OCI-LY3 (cell line): ENCODE results near the gene STK39.
A peak's percentile ranks its signal among the peaks of the same experiment; 100 is the strongest.

Experiments used
- H2AFZ ChIP-seq: fragments of 200-600, 300-600 bp; shearing (Covaris generic); 2 replicates; pipeline ENCODE4 v1.6.0; 2014; ENCODE audit warnings: antibody characterized with exemption, low read depth, low read length
- H3K27ac ChIP-seq: fragments of 200-600, 300-600 bp; sonication (generic); 2 replicates; pipeline ENCODE4 v1.5.1; 2014; ENCODE audit warnings: mild to moderate bottlenecking, low read length, moderate library complexity, mixed read lengths
- H3K27me3 ChIP-seq: fragments of 200-600, 300-600 bp; sonication (generic); 2 replicates; pipeline ENCODE4 v1.6.1; 2014; ENCODE audit warnings: low read depth, low read length, mixed read lengths
- H3K36me3 ChIP-seq: fragments of 200-600, 300-600 bp; sonication (generic); replicated peaks from 2 replicates; pipeline ENCODE3; 2014; ENCODE audit warnings: low read depth, low read length, mixed read lengths
- H3K4me1 ChIP-seq: fragments of 300-600, 200-600 bp; sonication (generic); 2 replicates; pipeline ENCODE4 v1.6.1; 2014; ENCODE audit warnings: low read length, mixed read lengths
- H3K4me2 ChIP-seq: fragments of 200-600, 300-600 bp; sonication (generic); 2 replicates; pipeline ENCODE4 v1.6.1; 2014; ENCODE audit warnings: low read length, mixed read lengths
- H3K4me3 ChIP-seq: fragments of 300-600, 200-600 bp; sonication (generic); 2 replicates; pipeline ENCODE4 v1.5.1; 2014; ENCODE audit warnings: antibody characterized with exemption, mild to moderate bottlenecking, low read length, moderate library complexity
- H3K79me2 ChIP-seq: fragments of 300-600, 200-600 bp; shearing (Covaris generic); 2 replicates; pipeline ENCODE4 v1.6.1; 2014; ENCODE audit warnings: mild to moderate bottlenecking, low read length, mixed read lengths
- H3K9ac ChIP-seq: fragments of 300-600, 200-600 bp; shearing (Covaris generic); 2 replicates; pipeline ENCODE4 v1.6.0; 2014; ENCODE audit warnings: mild to moderate bottlenecking, low read length, moderate library complexity
- H3K9me3 ChIP-seq: fragments of 200-600, 300-600 bp; shearing (Covaris generic); 2 replicates; pipeline ENCODE4 v1.6.1; 2014; ENCODE audit warnings: low read length, mixed read lengths; ENCODE audit not compliant: insufficient read depth
- H4K20me1 ChIP-seq: fragments of 200-600, 300-600 bp; sonication (generic); 2 replicates; pipeline ENCODE4 v1.6.1; 2016; ENCODE audit warnings: low read length, mixed read lengths; ENCODE audit not compliant: insufficient read depth
- EZH2phosphoT487 ChIP-seq: fragments of 200-600 bp; shearing (Covaris generic); IDR thresholded peaks from 2 replicates; pipeline ENCODE4 v1.6.1; 2018; ENCODE audit warnings: antibody characterized with exemption, mixed run types, low read depth
- TF ChIP-seq, protein P1 (sequence below): fragments of 200-600, 300-600 bp; sonication (generic); IDR thresholded peaks from 2 replicates; pipeline ENCODE4 v1.5.1; 2014; ENCODE audit warnings: antibody characterized with exemption, low read length, low read depth

The STK39 gene

DNA sequence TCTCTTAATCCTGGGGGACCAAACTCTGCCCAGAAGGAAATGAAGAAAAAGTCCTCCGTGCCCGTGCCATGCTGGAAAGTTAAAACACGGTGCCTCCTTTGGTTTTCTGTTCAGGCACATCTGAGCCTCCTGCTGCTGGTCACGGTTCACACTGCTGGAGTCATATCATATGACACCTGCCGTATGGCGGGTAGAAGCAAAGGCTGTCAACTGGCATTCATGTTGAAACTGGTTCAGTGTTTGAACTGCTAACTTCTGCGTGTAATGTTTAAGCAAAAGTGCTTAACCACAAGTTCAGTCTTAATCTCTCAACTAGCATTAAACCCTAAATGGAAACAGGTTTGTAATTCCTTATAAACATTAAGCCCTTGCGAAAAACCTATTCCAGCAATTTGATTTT, 3.1 kb downstream of the STK39 start:
- Histone ChIP-seq H3K4me1 (peaks cover 28% of the 10 kb centered on the region), H3K36me3 (no peaks in the 10 kb centered on the region), H3K27ac (no peak overlapping the region), H4K20me1 (peaks cover 9% of the 10 kb centered on the region; the same call in 1 of the 2 replicates), H3K9ac (peak overlapping the region; percentile 14; the same call in 1 of the 2 replicates), H3K79me2 (peaks cover 8% of the 10 kb centered on the region), H3K4me2 (peak overlapping the region; percentile 51), H3K9me3 (no peaks in the 10 kb centered on the region), H3K27me3 (peaks cover 9% of the 10 kb centered on the region; the same call in 1 of the 2 replicates), H2AFZ (no peak overlapping the region), H3K4me3 (no peak overlapping the region)
- TF ChIP-seq, protein P1, sequence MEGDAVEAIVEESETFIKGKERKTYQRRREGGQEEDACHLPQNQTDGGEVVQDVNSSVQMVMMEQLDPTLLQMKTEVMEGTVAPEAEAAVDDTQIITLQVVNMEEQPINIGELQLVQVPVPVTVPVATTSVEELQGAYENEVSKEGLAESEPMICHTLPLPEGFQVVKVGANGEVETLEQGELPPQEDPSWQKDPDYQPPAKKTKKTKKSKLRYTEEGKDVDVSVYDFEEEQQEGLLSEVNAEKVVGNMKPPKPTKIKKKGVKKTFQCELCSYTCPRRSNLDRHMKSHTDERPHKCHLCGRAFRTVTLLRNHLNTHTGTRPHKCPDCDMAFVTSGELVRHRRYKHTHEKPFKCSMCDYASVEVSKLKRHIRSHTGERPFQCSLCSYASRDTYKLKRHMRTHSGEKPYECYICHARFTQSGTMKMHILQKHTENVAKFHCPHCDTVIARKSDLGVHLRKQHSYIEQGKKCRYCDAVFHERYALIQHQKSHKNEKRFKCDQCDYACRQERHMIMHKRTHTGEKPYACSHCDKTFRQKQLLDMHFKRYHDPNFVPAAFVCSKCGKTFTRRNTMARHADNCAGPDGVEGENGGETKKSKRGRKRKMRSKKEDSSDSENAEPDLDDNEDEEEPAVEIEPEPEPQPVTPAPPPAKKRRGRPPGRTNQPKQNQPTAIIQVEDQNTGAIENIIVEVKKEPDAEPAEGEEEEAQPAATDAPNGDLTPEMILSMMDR = no peak
- TF ChIP-seq EZH2phosphoT487 = no peak

DNA sequence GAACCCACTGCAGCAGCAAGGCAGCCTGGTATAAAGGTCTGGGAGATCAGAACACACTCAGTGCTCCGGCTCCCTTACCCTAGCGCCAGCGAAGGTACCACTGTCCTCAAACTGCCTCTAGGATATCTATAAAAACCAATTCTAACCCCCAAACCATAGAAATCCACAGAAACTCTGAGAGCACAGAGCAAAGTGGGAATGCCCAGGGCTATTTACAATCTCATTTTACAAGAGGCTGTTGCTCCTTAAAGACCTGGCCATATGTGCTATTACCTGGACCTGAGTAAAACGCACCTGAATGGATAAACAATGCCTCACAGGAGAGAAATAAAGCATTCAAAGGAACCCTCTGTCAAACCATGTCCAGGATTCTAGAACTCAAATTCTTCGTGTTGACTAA, 4.3 kb downstream of the STK39 start:
- H3K9ac ChIP-seq = no peak overlapping the region
- H3K79me2 ChIP-seq = peaks cover 8% of the 10 kb centered on the region
- H3K4me2 ChIP-seq = no peak overlapping the region
- H3K4me3 ChIP-seq = no peak overlapping the region
- H4K20me1 ChIP-seq = peaks cover 9% of the 10 kb centered on the region; the same call in 1 of the 2 replicates
- no peak overlapping the region for H2AFZ ChIP-seq
- H3K4me1 ChIP-seq = peaks cover 23% of the 10 kb centered on the region
- H3K9me3 ChIP-seq = no peaks in the 10 kb centered on the region
- H3K27ac ChIP-seq = no peak overlapping the region
- no peaks in the 10 kb centered on the region for H3K36me3 ChIP-seq
- no peak for TF ChIP-seq EZH2phosphoT487
- TF ChIP-seq, protein P1 = no peak
- H3K27me3 ChIP-seq = no peaks in the 10 kb centered on the region

DNA sequence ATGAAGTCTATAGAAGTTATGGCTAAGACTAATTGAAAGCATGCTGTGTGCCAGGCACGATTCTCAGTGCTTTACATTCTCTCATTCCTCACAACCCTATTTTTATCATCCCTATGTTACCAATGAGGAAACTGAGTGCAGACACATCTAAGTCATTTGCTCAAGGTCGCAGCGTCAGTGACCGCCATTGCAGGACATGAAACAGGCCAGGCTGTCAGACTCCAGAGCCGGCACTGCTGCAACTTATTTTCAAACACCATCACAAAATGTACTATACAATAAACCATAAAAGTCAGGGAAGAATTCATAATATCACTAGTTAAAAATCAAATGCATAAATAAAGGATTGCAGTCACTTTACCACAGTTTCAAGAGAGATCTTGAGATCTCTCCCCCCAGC, 5.6 kb downstream of the STK39 start:
- Histone ChIP-seq H3K36me3 (no peaks in the 10 kb centered on the region), H2AFZ (no peak overlapping the region), H3K4me2 (no peak overlapping the region), H3K79me2 (peaks cover 8% of the 10 kb centered on the region), H3K9ac (no peak overlapping the region), H3K9me3 (no peaks in the 10 kb centered on the region), H3K27ac (no peak overlapping the region), H3K27me3 (no peaks in the 10 kb centered on the region), H3K4me3 (no peak overlapping the region), H3K4me1 (peaks cover 21% of the 10 kb centered on the region), H4K20me1 (peaks cover 9% of the 10 kb centered on the region; the same call in 1 of the 2 replicates)
- TF ChIP-seq, protein P1 = no peak
- TF ChIP-seq EZH2phosphoT487 = no peak

DNA sequence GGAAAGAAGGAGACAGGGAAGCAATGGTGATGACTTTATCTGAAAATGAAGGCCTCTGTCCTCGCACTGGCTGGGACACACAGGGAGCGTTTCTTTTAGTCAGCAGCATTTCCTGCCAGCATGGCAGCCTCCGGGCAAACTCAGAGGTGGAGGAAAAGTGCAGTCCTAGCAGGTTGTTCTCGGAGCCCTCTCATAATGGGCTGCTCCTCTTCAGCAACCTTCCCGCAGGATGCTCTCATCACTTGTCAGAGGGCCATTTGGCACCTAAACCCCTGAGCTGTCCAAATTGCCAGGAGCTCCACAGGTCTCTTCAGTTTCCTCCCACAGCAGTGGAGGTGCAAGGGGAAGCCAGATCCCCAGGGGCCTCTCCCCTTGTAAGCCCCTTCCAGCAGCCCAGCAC, 6.2 kb downstream of the STK39 start:
- no peak overlapping the region for H3K9ac ChIP-seq
- H3K4me3 ChIP-seq = no peak overlapping the region
- no peaks in the 10 kb centered on the region for H3K36me3 ChIP-seq
- H3K27me3 ChIP-seq = no peaks in the 10 kb centered on the region
- H3K4me2 ChIP-seq = no peak overlapping the region
- peaks cover 7% of the 10 kb centered on the region for H3K79me2 ChIP-seq
- no peak overlapping the region for H3K27ac ChIP-seq
- no peak overlapping the region for H2AFZ ChIP-seq
- no peaks in the 10 kb centered on the region for H3K9me3 ChIP-seq
- TF ChIP-seq, protein P1 = no peak
- TF ChIP-seq EZH2phosphoT487 = no peak
- H4K20me1 ChIP-seq = peaks cover 9% of the 10 kb centered on the region; the same call in 1 of the 2 replicates
- H3K4me1 ChIP-seq = peaks cover 21% of the 10 kb centered on the region
